VCaP (cell line): ENCODE results near the gene SEC22A.
A peak's percentile ranks its signal among the peaks of the same experiment; 100 is the strongest.

Source experiments
- H3K27ac ChIP-seq: fragments of 450-650 bp; 2 replicates; pipeline ENCODE4 v1.5.1; 2017
- TF ChIP-seq, protein P1 (sequence below): fragments of 450-650 bp; conservative IDR thresholded peaks from 2 replicates; pipeline ENCODE4 v1.5.1; 2017; ENCODE audit warnings: mild to moderate bottlenecking, moderate library complexity

SEC22A gene, protein sequence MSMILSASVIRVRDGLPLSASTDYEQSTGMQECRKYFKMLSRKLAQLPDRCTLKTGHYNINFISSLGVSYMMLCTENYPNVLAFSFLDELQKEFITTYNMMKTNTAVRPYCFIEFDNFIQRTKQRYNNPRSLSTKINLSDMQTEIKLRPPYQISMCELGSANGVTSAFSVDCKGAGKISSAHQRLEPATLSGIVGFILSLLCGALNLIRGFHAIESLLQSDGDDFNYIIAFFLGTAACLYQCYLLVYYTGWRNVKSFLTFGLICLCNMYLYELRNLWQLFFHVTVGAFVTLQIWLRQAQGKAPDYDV

DNA sequence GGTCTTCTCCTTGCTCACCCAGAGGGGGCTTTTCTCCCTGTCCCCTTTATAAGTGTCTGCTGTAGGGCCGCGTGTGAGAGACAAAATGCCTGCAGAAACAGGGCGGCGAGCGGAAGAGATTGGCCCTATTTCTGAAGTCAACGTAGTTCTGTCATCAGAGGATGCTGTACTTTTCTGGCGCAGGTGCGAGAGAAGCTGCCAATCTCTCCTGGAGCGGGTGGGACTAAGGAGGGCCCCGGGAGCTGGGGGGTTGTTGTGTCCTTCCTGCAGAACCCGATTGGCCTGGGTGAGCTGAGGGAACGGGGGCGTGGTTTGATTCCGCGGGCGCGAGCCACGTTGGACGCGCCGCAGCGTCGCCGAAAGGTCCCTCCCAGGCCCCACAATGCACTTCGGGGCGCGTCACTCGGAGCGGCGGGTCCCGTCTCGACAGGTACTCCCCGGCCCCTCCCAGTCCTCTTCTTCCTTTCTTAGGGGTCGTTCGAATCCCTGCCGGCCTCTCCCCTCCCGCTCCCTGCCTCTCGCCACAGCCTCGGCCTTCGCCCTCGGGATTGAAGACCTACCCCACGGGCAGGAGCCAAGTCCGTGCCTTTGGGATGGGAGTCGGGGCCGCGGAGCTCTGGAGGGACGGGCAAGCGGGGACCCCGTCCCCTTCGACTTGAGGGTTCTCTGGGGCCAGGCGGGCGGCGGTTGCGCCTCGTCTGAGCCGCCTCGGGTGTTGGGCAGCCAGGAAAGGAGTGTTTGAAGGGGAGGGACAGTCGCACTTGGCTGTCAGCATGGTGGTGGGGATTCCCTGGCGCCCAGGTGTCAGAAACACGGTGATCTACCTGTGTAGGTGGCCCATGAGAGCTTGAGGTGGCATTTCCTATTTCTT lies at the start of gene SEC22A:
SEC22A (plus strand) TSS at position 387 of the 871 bp plus-strand sequence. CDS start 7,275 bp downstream, outside the sequence.
- TF ChIP-seq, protein P1, sequence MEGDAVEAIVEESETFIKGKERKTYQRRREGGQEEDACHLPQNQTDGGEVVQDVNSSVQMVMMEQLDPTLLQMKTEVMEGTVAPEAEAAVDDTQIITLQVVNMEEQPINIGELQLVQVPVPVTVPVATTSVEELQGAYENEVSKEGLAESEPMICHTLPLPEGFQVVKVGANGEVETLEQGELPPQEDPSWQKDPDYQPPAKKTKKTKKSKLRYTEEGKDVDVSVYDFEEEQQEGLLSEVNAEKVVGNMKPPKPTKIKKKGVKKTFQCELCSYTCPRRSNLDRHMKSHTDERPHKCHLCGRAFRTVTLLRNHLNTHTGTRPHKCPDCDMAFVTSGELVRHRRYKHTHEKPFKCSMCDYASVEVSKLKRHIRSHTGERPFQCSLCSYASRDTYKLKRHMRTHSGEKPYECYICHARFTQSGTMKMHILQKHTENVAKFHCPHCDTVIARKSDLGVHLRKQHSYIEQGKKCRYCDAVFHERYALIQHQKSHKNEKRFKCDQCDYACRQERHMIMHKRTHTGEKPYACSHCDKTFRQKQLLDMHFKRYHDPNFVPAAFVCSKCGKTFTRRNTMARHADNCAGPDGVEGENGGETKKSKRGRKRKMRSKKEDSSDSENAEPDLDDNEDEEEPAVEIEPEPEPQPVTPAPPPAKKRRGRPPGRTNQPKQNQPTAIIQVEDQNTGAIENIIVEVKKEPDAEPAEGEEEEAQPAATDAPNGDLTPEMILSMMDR: no peak
- H3K27ac ChIP-seq: peak within 1 kb of the TSS; percentile 85

DNA sequence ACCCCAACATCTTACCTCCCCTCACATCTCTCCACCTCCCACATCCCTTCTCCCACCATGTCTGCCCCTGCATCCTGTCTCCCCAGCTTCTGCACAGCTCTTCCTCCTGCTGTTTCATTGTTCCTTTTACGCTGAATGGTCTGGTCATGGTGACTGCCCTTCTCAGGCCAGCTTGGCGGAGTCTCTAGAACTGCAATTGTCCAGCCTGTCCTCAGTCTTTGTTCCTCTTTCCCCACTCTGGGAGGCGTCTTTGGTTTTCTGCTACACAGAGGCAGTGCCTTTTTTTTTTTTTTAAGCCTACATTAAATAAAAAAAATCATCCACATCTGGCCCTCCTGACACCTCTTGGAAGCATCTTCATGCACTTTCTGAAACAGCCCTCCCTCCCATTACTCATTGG lies 49.1 kb upstream of the SEC22A start:
- no peak overlapping the region for H3K27ac ChIP-seq
- TF ChIP-seq, protein P1: no peak

DNA sequence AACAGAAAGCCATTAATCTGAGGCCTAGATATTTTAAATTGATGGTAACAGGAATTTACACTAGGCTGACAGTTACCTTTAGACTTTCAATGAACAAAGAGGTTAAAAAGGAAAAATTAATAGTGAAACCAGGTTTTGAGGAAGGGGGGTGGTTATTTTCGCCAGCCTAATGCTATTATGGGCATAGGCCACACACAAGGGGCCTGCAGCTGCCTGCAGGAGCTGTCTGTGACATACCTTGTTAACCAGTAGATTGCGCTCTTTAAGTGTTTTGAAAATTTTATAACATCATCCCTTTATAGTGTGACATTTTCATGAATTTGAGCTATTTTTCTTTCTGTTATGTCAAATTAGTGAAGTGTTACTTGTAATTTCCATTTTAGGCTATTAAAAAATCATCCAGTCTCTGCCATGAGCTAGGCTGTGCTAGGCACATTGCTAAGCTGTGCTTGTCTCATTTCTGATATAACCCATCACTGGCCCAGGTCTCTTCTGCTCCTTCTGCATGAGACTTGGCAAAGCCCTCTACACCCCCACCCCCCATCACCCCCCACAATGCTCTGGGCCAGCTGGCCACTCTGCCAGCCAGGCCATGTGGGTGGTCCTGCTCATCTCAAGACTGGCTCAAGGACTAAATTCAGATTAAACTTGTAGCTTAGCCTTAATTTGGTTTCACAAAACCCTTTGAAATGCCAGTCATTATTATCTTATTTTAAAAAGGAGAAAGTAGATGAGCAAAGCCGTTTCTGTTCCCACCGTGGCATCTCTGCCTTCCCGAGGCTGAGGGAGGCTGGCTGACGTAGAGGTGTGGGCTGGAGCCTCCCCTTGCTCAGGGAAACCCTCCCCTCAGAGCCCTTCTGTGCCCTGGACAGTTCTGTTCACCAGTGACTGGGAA lies 48.4 kb upstream of the SEC22A start:
- H3K27ac ChIP-seq: peak overlapping the region; percentile 86; the same call in 1 of the 2 replicates
- TF ChIP-seq, protein P1: 0 out of 2 replicates have a peak, but pooled peaks have one; percentile 18

DNA sequence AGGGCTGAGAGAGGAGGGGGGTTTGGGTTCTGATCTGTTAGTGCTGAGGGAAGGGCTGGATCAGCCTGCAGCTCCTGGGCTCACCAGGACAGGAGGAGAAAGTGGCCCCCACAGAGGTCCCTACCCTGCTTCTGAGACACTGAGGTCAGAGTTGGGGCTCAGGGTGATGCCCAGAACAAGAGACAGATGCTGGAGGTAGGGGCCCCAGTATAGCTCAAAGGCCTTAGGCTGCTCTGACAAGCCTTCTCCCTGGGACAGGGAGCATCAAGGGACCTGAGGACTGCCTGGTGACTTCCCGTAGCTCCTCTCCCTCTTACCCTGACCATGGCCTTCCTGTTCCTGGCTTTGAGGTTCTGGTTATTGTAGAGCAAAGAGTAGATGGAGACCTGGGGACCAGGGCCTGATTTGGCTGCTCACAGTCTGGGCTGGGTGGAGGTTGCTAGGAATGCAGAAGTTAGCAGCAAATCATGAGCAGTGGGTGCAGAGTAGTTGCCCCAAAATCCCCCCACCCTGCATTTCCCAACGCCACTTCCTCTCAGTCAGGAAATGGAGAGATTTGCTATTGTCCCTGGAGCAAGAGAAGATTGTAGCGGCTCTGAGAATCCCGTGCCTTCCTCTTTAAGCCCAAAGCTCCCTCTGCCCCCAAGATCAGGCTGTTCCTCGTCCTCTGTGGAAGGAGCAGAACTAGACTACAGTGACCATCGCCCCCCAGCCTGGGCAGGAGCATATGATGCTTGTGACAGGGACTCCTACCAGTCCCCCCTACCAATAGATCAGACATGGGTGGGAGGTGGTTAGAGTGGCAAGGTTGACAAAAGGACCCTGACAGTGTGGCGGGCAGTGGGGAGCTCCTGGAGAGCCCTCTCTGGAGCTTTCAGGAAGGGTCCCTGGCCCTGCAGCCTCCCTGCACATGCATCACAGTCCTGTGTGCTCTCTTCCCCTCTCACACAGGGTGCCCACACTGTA lies 47.4 kb upstream of the SEC22A start:
- TF ChIP-seq, protein P1: no peak
- peak overlapping the region; percentile 86 for H3K27ac ChIP-seq

DNA sequence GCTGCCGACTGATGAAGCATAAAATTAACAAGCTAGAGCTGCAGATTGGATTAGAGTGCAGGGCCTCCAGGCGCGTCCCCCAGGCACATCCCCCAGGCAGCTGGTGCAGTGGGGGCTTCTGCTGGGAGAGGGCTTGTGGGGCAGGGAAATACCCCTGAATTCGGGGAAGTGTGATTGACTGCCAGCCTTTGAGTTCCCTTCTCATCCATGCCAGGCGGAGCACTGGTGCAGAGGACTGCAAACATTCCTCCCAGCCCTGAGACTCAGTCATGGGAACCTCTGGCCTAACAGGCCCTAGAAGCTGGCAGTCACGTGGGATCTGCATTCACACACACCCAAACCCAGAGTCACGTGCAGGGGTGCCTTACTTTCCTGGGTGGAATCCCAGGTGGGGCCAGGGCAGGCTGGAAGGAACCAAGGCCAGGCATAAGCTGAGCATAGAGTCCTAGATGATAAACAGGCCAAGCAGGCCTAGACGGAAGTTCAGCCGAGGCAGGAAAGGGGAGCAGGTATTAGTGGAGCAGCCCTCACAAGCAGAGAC lies 46.2 kb upstream of the SEC22A start:
- H3K27ac ChIP-seq: peak overlapping the region; percentile 86
- TF ChIP-seq, protein P1: no peak

DNA sequence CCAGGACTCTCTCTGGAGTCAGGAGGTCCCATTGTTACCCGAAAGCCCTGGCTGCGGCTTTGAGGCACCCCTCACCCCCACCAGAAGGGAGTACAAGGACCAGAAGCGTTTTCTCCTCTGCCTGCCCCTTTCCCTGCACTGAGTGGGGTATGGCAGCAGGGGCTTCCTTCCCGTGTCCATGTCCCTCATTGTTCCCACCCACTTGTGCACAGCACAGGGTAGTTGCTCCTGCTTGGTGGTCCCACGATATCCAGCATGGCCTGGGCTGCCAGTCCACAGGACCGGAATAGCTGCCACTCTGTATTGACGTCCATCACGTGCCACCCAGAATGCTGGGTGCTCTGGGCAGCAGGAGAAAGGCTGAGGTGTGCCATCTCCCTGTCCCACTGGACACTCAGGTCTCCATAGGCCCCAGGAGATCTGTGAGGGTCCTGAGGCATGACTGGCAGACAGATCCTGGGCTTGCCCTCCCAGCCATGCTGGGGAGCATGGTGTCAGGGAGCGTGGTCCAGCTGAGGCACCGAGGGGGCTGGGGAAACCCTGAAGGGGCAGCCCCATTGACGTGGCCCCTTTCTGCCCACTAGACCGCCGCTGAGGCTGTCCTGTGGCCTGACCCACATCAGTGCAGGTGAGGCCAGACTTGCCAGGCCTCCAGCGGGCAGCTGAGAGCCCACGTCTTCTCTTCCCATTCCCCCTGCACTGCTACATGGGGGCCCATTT lies 45.3 kb upstream of the SEC22A start:
- peak overlapping the region; percentile 86 for H3K27ac ChIP-seq
- TF ChIP-seq, protein P1: no peak
